ENCODE results near the gene ARHGAP29. TPM values are rescaled to one million over a fixed set of nuclear protein-coding genes. Genes with fewer than 3 reads are reported as not detected.
"Not testable (repeated sequence)": the region's sequence is repeated elsewhere in the genome, so short reads cannot be mapped to it uniquely, and the experiment has no call there.

The ARHGAP29 gene
- total and polyA plus RNA-seq, 3 experiments from 2014 or later, result not detected

DNA sequence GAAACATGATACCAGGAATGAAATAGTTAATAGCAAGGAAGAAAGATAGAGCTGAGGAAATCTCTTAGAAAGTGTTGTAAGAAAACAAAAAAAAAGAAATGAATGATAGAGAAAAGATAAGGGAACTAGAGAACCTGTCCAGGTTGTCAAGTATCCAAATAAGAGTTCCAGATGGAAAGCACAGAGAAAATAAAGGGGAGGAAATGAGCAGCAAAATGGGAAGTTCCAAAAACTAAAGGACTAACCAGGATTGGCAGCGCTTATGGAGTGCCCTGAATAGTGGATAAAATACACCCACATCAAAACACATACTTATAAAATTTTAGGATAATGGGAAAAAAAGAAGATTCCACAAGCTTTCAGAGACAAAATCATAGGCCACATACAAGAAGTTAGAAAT is 55.2 kb downstream of the ARHGAP29 start:
- Histone ChIP-seq H3K4me1 (ENCODE audit: insufficient read depth, low read length) (no peaks in the 10 kb centered on the region), H3K9me3 (ENCODE audit: low read length) (no peaks in the 10 kb centered on the region), H3K27ac (ENCODE audit: low read depth, low read length) (no peak overlapping the region), H3K27me3 (ENCODE audit: insufficient read depth, low read length, poor library complexity, severe bottlenecking) (no peaks in the 10 kb centered on the region), H3K4me3 (ENCODE audit: low read length) (no peak overlapping the region), H3K36me3 (ENCODE audit: insufficient read depth, low read length) (no peaks in the 10 kb centered on the region)
- Mint-ChIP-seq H3K36me3 (no peaks in the 10 kb centered on the region), H3K27me3 (peaks cover 6 to 27% of the 10 kb centered on the region in 2 donors), H3K27ac (no peak overlapping the region), H3K4me1 (no peaks in the 10 kb centered on the region), H3K4me3 (no peak overlapping the region), H3K9me3 (peaks cover 0 to 3% (median 0%) of the 10 kb centered on the region in 5 donors)
- no peak for DNase-seq
- ChIA-PET POLR2A (no interaction called here), CTCF (no interaction called here)

DNA sequence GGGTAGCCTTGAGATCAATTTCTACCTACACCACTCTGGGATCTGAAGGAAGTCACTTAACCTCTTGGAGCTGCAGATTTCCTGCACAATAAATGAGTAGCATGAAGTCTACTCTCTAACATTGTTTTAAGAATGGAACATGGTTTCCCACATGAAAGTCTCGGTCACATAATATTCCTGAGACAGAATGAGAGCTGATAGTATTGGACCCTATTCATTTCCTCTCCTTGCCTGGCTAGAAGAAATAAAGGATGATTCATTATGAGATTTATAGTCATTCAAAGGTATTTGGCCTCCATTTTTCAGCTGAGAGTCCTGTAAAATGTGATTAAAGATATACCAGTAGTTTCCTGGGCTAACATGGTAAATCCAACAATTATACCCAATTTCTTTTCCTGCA is 56.7 kb downstream of the ARHGAP29 start:
- Histone ChIP-seq H3K4me3 (ENCODE audit: low read length) (no peak overlapping the region), H3K4me1 (ENCODE audit: insufficient read depth, low read length) (no peaks in the 10 kb centered on the region), H3K9me3 (ENCODE audit: low read length) (no peaks in the 10 kb centered on the region), H3K27ac (ENCODE audit: low read depth, low read length) (no peak overlapping the region), H3K36me3 (ENCODE audit: insufficient read depth, low read length) (no peaks in the 10 kb centered on the region), H3K27me3 (ENCODE audit: insufficient read depth, low read length, poor library complexity, severe bottlenecking) (no peaks in the 10 kb centered on the region)
- DNase-seq, result no peak
- H3K27me3 Mint-ChIP-seq, result peaks cover 6 to 31% of the 10 kb centered on the region in 2 donors
- H3K27ac Mint-ChIP-seq, result no peak overlapping the region
- H3K4me1 Mint-ChIP-seq, result no peaks in the 10 kb centered on the region
- peaks cover 0 to 3% (median 0%) of the 10 kb centered on the region in 5 donors for H3K9me3 Mint-ChIP-seq
- H3K36me3 Mint-ChIP-seq, result no peaks in the 10 kb centered on the region
- no peak overlapping the region for H3K4me3 Mint-ChIP-seq
- ChIA-PET POLR2A (no interaction called here), CTCF (no interaction called here)

DNA sequence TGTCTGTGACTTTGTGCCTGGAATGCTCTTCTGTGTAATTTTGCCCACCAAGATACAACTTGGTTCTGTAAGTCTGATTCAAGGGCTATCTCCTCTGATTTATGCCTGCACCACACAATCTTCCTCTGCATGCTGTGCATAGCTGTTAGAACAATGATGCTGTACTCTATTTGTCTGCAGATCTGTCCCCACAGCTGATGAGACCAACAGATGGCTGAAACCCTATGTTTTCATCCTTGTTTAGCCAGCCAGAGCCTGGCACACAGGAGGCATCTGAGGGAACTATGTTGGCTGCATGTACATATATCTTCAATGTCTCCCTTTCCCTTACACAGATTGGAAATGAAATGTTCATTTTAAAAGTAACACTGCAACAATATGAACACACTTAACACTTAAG is 58.5 kb downstream of the ARHGAP29 start:
- H3K9me3 Mint-ChIP-seq, result peaks cover 0 to 3% (median 0%) of the 10 kb centered on the region in 5 donors
- no peak overlapping the region for H3K4me3 Mint-ChIP-seq
- CTCF ChIA-PET, result no interaction called here
- Histone ChIP-seq H3K9me3 (ENCODE audit: low read length) (no peaks in the 10 kb centered on the region), H3K4me3 (ENCODE audit: low read length) (no peak overlapping the region), H3K27me3 (ENCODE audit: insufficient read depth, low read length, poor library complexity, severe bottlenecking) (no peaks in the 10 kb centered on the region), H3K4me1 (ENCODE audit: insufficient read depth, low read length) (no peaks in the 10 kb centered on the region), H3K36me3 (ENCODE audit: insufficient read depth, low read length) (no peaks in the 10 kb centered on the region), H3K27ac (ENCODE audit: low read depth, low read length) (no peak overlapping the region)
- H3K4me1 Mint-ChIP-seq, result no peaks in the 10 kb centered on the region
- H3K27ac Mint-ChIP-seq, result no peak overlapping the region
- H3K27me3 Mint-ChIP-seq, result peaks cover 6 to 35% of the 10 kb centered on the region in 2 donors
- no peak for DNase-seq
- POLR2A ChIA-PET, result interaction anchor here (0.7 kb wide), 1 partner anchor 521 kb away, joined by 10 read pairs; no protein-coding TSS in a partner anchor
- H3K36me3 Mint-ChIP-seq, result no peaks in the 10 kb centered on the region

DNA sequence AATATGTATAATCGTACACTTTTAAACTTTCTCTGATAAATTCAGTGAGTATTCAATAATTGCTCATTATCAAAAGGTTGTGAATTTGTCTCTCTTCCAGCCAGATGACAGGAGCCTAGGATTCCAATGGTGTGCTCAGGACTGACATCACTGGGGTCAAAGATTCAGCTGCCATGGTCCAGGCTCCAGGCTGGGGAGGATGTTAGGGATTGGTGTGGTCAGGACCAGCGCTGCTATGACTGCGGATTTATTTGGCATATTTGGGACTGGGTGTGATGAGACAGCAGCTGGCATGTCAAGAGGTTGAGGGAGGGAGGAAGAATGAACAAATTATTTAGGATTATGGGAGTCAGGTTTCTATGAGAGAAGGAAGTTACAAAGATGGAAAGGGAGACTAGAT is 68.3 kb downstream of the ARHGAP29 start:
- Histone ChIP-seq H3K27me3 (ENCODE audit: insufficient read depth, low read length, poor library complexity, severe bottlenecking) (no peaks in the 10 kb centered on the region), H3K36me3 (ENCODE audit: insufficient read depth, low read length) (no peaks in the 10 kb centered on the region), H3K9me3 (ENCODE audit: low read length) (no peaks in the 10 kb centered on the region), H3K4me3 (ENCODE audit: low read length) (no peak overlapping the region), H3K4me1 (ENCODE audit: insufficient read depth, low read length) (no peaks in the 10 kb centered on the region), H3K27ac (ENCODE audit: low read depth, low read length) (no peak overlapping the region)
- CTCF ChIA-PET, result no interaction called here
- Mint-ChIP-seq H3K27ac (no peak overlapping the region), H3K4me3 (no peak overlapping the region), H3K9me3 (peaks cover 0 to 3% (median 0%) of the 10 kb centered on the region in 5 donors), H3K27me3 (peaks cover 0 to 24% of the 10 kb centered on the region in 2 donors), H3K36me3 (no peaks in the 10 kb centered on the region), H3K4me1 (no peaks in the 10 kb centered on the region)
- POLR2A ChIA-PET, result no interaction called here
- DNase-seq, result no peak

DNA sequence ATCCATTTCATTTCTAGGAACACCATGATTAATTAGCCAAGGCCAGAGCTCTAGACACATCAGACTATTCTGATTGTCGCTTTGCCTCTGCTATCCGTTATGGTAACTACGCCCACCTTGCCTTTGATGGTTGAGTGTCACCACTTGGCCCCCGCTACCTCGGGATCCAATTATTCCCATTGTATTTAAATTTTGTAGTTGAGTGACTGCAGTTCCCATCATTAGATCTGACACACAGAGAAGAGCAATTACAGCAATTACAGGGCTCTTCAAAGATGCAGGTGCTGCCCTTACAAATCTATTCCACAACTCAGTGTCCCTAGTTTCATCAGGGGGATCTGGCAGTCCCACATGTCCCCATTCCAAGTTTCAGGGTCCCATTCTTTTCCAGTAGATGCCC is 71.5 kb downstream of the ARHGAP29 start:
- Mint-ChIP-seq H3K4me1 (no peaks in the 10 kb centered on the region), H3K36me3 (no peaks in the 10 kb centered on the region), H3K9me3 (peaks cover 0 to 3% (median under 1%) of the 10 kb centered on the region in 5 donors), H3K27ac (no peak overlapping the region), H3K27me3 (peaks cover 6 to 42% of the 10 kb centered on the region in 2 donors), H3K4me3 (no peak overlapping the region)
- POLR2A ChIA-PET, result no interaction called here
- no peaks in the 10 kb centered on the region for H3K4me1 ChIP-seq (ENCODE audit: insufficient read depth, low read length)
- no peak overlapping the region for H3K27ac ChIP-seq (ENCODE audit: low read depth, low read length)
- no peaks in the 10 kb centered on the region for H3K27me3 ChIP-seq (ENCODE audit: insufficient read depth, low read length, poor library complexity, severe bottlenecking)
- H3K4me3 ChIP-seq (ENCODE audit: low read length), result no peak overlapping the region
- no peaks in the 10 kb centered on the region for H3K36me3 ChIP-seq (ENCODE audit: insufficient read depth, low read length)
- no peak for DNase-seq
- CTCF ChIA-PET, result no interaction called here
- H3K9me3 ChIP-seq (ENCODE audit: low read length), result no peaks in the 10 kb centered on the region

DNA sequence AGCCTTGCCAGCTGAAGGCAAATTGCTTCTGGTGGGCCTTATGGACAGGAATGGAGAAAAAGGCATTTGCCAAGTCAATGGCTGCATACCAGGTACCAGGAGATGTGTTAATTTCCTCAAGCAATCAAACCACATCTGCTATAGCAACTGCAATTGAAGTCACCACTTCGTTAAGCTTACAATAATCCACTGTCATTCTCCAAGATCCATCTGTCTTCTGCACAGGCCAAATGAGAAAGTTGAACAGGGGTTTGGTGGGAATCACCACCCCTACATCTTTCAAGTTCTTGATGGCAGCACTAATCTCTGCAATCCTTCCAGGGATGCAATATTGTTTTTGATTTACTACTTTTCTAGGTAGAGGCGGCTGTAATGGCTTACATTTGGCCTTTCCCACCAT is 72.5 kb downstream of the ARHGAP29 start:
- POLR2A ChIA-PET; H3K9me3 Mint-ChIP-seq; H3K27ac Mint-ChIP-seq; H3K4me3 Mint-ChIP-seq; CTCF ChIA-PET; H3K4me1 Mint-ChIP-seq; H3K27ac ChIP-seq (ENCODE audit: low read depth, low read length); H3K4me1 ChIP-seq (ENCODE audit: insufficient read depth, low read length); H3K27me3 ChIP-seq (ENCODE audit: insufficient read depth, low read length, poor library complexity, severe bottlenecking); DNase-seq; H3K36me3 Mint-ChIP-seq; H3K4me3 ChIP-seq (ENCODE audit: low read length); H3K36me3 ChIP-seq (ENCODE audit: insufficient read depth, low read length); H3K9me3 ChIP-seq (ENCODE audit: low read length): not testable (repeated sequence)
- H3K27me3 Mint-ChIP-seq, result peaks cover 6 to 49% of the 10 kb centered on the region in 2 donors

DNA sequence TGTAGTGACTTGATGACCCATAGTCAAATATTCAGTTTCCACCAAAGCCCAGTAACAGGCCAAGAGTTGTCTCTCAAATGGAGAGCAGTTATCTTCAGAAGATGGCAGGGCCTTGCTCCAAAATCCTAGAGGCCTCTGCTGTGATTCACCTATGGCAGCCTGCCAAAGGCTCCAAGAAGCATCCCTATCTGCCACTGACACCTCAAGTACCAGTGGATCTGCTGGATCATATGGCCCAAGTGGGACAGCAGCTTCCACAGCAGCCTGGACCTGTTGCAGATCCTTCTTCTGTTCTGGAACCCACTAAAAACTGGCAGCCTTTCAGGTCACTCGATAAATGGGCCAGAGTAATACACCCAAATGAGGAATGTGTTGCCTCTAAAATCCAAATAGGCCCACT is 73.3 kb downstream of the ARHGAP29 start:
- DNase-seq; CTCF ChIA-PET; H3K9me3 ChIP-seq (ENCODE audit: low read length); H3K36me3 ChIP-seq (ENCODE audit: insufficient read depth, low read length); H3K9me3 Mint-ChIP-seq; H3K27me3 ChIP-seq (ENCODE audit: insufficient read depth, low read length, poor library complexity, severe bottlenecking); H3K4me1 ChIP-seq (ENCODE audit: insufficient read depth, low read length); H3K4me3 Mint-ChIP-seq; H3K27ac ChIP-seq (ENCODE audit: low read depth, low read length); H3K36me3 Mint-ChIP-seq; H3K4me3 ChIP-seq (ENCODE audit: low read length); POLR2A ChIA-PET; H3K4me1 Mint-ChIP-seq; H3K27ac Mint-ChIP-seq: not testable (repeated sequence)
- H3K27me3 Mint-ChIP-seq, result peaks cover 6 to 45% of the 10 kb centered on the region in 2 donors

DNA sequence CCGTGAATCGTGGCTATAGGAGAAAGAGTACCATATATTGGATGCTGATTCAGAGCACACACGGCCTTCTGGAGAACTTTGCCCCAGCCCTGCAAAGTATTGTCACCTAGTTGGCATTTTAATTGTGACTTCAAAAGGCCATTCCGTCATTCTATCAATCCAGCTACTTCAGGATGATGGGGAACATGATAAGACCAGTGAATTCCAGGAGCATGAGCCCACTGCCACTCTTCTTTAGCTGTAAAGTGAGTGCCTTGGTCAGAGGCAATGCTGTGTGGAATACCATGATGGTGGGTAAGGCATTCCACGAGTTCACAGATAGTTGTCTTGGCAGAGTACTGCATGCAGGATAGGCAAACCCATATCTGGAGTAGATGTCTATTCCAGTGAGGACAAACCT is 74.1 kb downstream of the ARHGAP29 start:
- DNase-seq; H3K4me3 Mint-ChIP-seq; CTCF ChIA-PET; H3K36me3 Mint-ChIP-seq; H3K27me3 ChIP-seq (ENCODE audit: insufficient read depth, low read length, poor library complexity, severe bottlenecking); H3K9me3 Mint-ChIP-seq; H3K36me3 ChIP-seq (ENCODE audit: insufficient read depth, low read length); H3K4me1 Mint-ChIP-seq; H3K4me1 ChIP-seq (ENCODE audit: insufficient read depth, low read length); H3K9me3 ChIP-seq (ENCODE audit: low read length); POLR2A ChIA-PET; H3K27ac ChIP-seq (ENCODE audit: low read depth, low read length); H3K27ac Mint-ChIP-seq; H3K4me3 ChIP-seq (ENCODE audit: low read length): not testable (repeated sequence)
- peaks cover 6 to 44% of the 10 kb centered on the region in 2 donors for H3K27me3 Mint-ChIP-seq

DNA sequence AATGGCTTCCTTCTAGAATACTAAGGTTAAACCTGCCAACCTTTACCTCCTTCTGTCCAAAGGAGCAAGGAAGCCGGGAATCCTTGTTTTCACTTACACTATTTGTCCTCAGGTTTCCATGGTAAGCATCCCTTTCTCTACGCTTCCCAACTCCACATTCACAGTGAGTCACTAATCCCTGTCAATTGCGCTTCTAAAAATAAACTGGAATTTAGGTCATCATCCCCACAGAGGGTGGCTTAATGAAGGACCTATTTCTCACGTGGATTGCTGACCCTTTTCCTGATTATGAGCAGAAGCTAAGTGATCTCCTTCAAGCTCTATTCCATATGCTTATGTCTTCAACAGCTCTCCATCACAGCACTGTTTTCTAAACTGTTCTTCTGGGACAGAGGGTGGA is 76.6 kb downstream of the ARHGAP29 start:
- Histone ChIP-seq H3K27ac (ENCODE audit: low read depth, low read length) (no peak overlapping the region), H3K9me3 (ENCODE audit: low read length) (no peaks in the 10 kb centered on the region), H3K4me3 (ENCODE audit: low read length) (no peak overlapping the region), H3K4me1 (ENCODE audit: insufficient read depth, low read length) (no peaks in the 10 kb centered on the region), H3K36me3 (ENCODE audit: insufficient read depth, low read length) (no peaks in the 10 kb centered on the region), H3K27me3 (ENCODE audit: insufficient read depth, low read length, poor library complexity, severe bottlenecking) (no peaks in the 10 kb centered on the region)
- ChIA-PET POLR2A (no interaction called here), CTCF (no interaction called here)
- Mint-ChIP-seq H3K9me3 (peaks cover 0 to 3% (median 2%) of the 10 kb centered on the region in 5 donors), H3K4me1 (no peaks in the 10 kb centered on the region), H3K4me3 (no peak overlapping the region), H3K27me3 (peaks cover 6 to 38% of the 10 kb centered on the region in 2 donors), H3K36me3 (no peaks in the 10 kb centered on the region), H3K27ac (no peak overlapping the region)
- DNase-seq, result no peak

Data from CD8-positive, alpha-beta memory T cell (primary cell).